IMR-90 (cell line): ENCODE measurements around the gene STX8. TPM values are rescaled to one million over a fixed set of nuclear protein-coding genes. Genes with fewer than 3 reads are reported as not detected.

Experiments used
- ATAC-seq: fragments of 200-7000 bp; cut with Tn5 transposase; 2 replicates; pipeline ENCODE4 v1.9.1; 2020; ENCODE audit warnings: low read depth, mild to moderate bottlenecking, moderate library complexity
- BruUV-seq: library from RNA; stranded (reverse); fragments of 400-500 nt; replicated peaks from 2 replicates; lab custom pipeline; 2021; lab: Mats Ljungman, UMichigan
- CTCF ChIA-PET: fragments of 300-600 bp; formaldehyde crosslinking; extraction: SDS; loops from one replicate; lab custom pipeline; 2021; ENCODE audit warnings: antibody characterized with exemption; lab: Yijun Ruan, JAX
- POLR2A ChIA-PET: fragments of 300-600 bp; sonication (Branson Sonifier 250); formaldehyde crosslinking; loops from one replicate; lab custom pipeline; 2022; ENCODE audit warnings: antibody characterized with exemption; ENCODE audit not compliant: unreplicated experiment; lab: Charles Lee
- DNase-seq: peaks from one replicate; pipeline ENCODE4 v3.0.0; 2013
- H2AFZ ChIP-seq: replicated peaks from 2 replicates; pipeline ENCODE3; 2013; ENCODE audit warnings: low read length, mild to moderate bottlenecking; ENCODE audit not compliant: poor library complexity
- H2AK5ac ChIP-seq: 2 replicates; pipeline ENCODE4 v1.6.1; 2013; ENCODE audit warnings: low read depth, low read length, inconsistent platforms
- H2AK9ac ChIP-seq: replicated peaks from 2 replicates; pipeline ENCODE3; 2013; ENCODE audit warnings: mild to moderate bottlenecking, low read depth, low read length, moderate library complexity; ENCODE audit not compliant: poor library complexity
- H2BK120ac ChIP-seq: 2 replicates; pipeline ENCODE4 v1.6.1; 2013; ENCODE audit warnings: low read depth, low read length, inconsistent platforms
- H2BK15ac ChIP-seq: 3 replicates; pipeline ENCODE4 v1.6.1; 2013; ENCODE audit warnings: low read depth, low read length, inconsistent platforms
- H2BK20ac ChIP-seq: 2 replicates; pipeline ENCODE4 v1.6.1; 2013; ENCODE audit warnings: low read depth, mild to moderate bottlenecking, inconsistent platforms, low read length, moderate library complexity
- H2BK5ac ChIP-seq: 2 replicates; pipeline ENCODE4 v1.6.1; 2013; ENCODE audit warnings: mild to moderate bottlenecking, low read depth, low read length, inconsistent platforms; ENCODE audit not compliant: poor library complexity, severe bottlenecking
- H3K14ac ChIP-seq: replicated peaks from 2 replicates; pipeline ENCODE4 v1.6.1; 2013; ENCODE audit warnings: low read depth, low read length, inconsistent platforms
- H3K18ac ChIP-seq: 2 replicates; pipeline ENCODE4 v1.6.1; 2013; ENCODE audit warnings: low read depth, low read length, control low read depth
- H3K23ac ChIP-seq: 2 replicates; pipeline ENCODE4 v1.6.1; 2013; ENCODE audit warnings: low read depth, low read length, inconsistent platforms
- H3K27ac ChIP-seq: 2 replicates; pipeline ENCODE4 v1.5.1; 2013; ENCODE audit warnings: mild to moderate bottlenecking, control low read depth, low read length; ENCODE audit not compliant: insufficient read depth
- H3K27me3 ChIP-seq: 2 replicates; pipeline ENCODE4 v1.6.1; 2013; ENCODE audit warnings: low read length; ENCODE audit not compliant: control insufficient read depth, insufficient read depth
- H3K36me3 ChIP-seq: 2 replicates; pipeline ENCODE4 v1.6.1; 2013; ENCODE audit warnings: low read length, mixed read lengths; ENCODE audit not compliant: control insufficient read depth, insufficient read depth
- H3K4ac ChIP-seq: 2 replicates; pipeline ENCODE4 v1.6.1; 2013; ENCODE audit warnings: low read depth, low read length, inconsistent platforms
- H3K4me1 ChIP-seq: 2 replicates; pipeline ENCODE4 v1.6.1; 2013; ENCODE audit warnings: low read length, mixed read lengths; ENCODE audit not compliant: control insufficient read depth, insufficient read depth
- H3K4me2 ChIP-seq: 2 replicates; pipeline ENCODE4 v1.6.1; 2013; ENCODE audit warnings: low read depth, mild to moderate bottlenecking, control low read depth, low read length, moderate library complexity
- H3K4me3 ChIP-seq: 2 replicates; pipeline ENCODE4 v1.5.1; 2013; ENCODE audit warnings: low read depth, mild to moderate bottlenecking, control low read depth, low read length, moderate library complexity; ENCODE audit not compliant: insufficient read depth
- H3K56ac ChIP-seq: 2 replicates; pipeline ENCODE4 v1.6.1; 2013; ENCODE audit warnings: low read length, inconsistent platforms; ENCODE audit not compliant: insufficient read depth; ENCODE audit errors: extremely low read depth
- H3K79me1 ChIP-seq, 2 experiments: 2 replicates each; pipeline ENCODE4 v1.6.1; 2013; ENCODE audit warnings: low read length in 2 of 2, inconsistent platforms in 1 of 2, low read depth in 1 of 2
- H3K9ac ChIP-seq: 2 replicates; pipeline ENCODE4 v1.6.1; 2013; ENCODE audit warnings: low read depth, low read length, control low read depth
- H3K9me1 ChIP-seq: 2 replicates; pipeline ENCODE4 v1.6.1; 2013; ENCODE audit warnings: low read length, inconsistent platforms; ENCODE audit not compliant: insufficient read depth
- H3K9me3 ChIP-seq: 2 replicates; pipeline ENCODE4 v1.6.1; 2013; ENCODE audit warnings: low read length; ENCODE audit not compliant: control insufficient read depth, insufficient read depth
- H4K20me1 ChIP-seq: 2 replicates; pipeline ENCODE4 v1.6.1; 2013; ENCODE audit warnings: low read length, inconsistent platforms; ENCODE audit not compliant: insufficient read depth
- H4K5ac ChIP-seq: 2 replicates; pipeline ENCODE4 v1.6.1; 2013; ENCODE audit warnings: mild to moderate bottlenecking, low read depth, low read length, control low read depth
- H4K8ac ChIP-seq, 2 experiments: 2 replicates each; pipeline ENCODE4 v1.6.1; 2013; ENCODE audit warnings: low read depth in 2 of 2, low read length in 2 of 2, control low read depth in 1 of 2, inconsistent platforms in 1 of 2
- H4K91ac ChIP-seq: 2 replicates; pipeline ENCODE4 v1.6.1; 2013; ENCODE audit warnings: low read depth, low read length, inconsistent platforms; ENCODE audit not compliant: insufficient read depth
- BHLHE40 ChIP-seq: fragments of 150-350 bp; IDR thresholded peaks from 2 replicates; pipeline ENCODE4 v1.6.1; 2016; ENCODE audit warnings: mild to moderate bottlenecking, low read depth, low read length
- CEBPB ChIP-seq: IDR thresholded peaks from 2 replicates; pipeline ENCODE4 v1.6.1; 2012; ENCODE audit warnings: low read depth, low read length, improper control_type of control experiment
- CHD1 ChIP-seq: IDR thresholded peaks from 2 replicates; pipeline ENCODE4 v1.6.1; 2012; ENCODE audit warnings: low read depth, low read length, improper control_type of control experiment
- CTCF ChIP-seq: conservative IDR thresholded peaks from 2 replicates; pipeline ENCODE4 v1.5.1; 2012; ENCODE audit warnings: mild to moderate bottlenecking, low read depth, low read length, improper control_type of control experiment
- ELK1 ChIP-seq: fragments of 150-350 bp; IDR thresholded peaks from 2 replicates; pipeline ENCODE4 v1.6.1; 2016; ENCODE audit warnings: low read depth, mild to moderate bottlenecking, low read length, moderate library complexity, borderline replicate concordance
- FOS ChIP-seq: fragments of 150-350 bp; IDR thresholded peaks from 2 replicates; pipeline ENCODE4 v1.6.1; 2016; ENCODE audit warnings: low read depth, low read length
- MAFK ChIP-seq: IDR thresholded peaks from 2 replicates; pipeline ENCODE4 v1.6.1; 2012; ENCODE audit warnings: low read depth, low read length, improper control_type of control experiment
- MAZ ChIP-seq: IDR thresholded peaks from 2 replicates; pipeline ENCODE4 v1.6.1; 2012; ENCODE audit warnings: low read depth, mild to moderate bottlenecking, low read length, improper control_type of control experiment, moderate library complexity, borderline replicate concordance
- MXI1 ChIP-seq: IDR thresholded peaks from 2 replicates; pipeline ENCODE4 v1.6.1; 2012; ENCODE audit warnings: low read depth, mild to moderate bottlenecking, low read length, moderate library complexity, borderline replicate concordance
- NFE2L2 ChIP-seq: fragments of 150-350 bp; IDR thresholded peaks from 2 replicates; pipeline ENCODE4 v1.6.1; 2016; ENCODE audit warnings: low read depth, mild to moderate bottlenecking, low read length
- POLR2A ChIP-seq: IDR thresholded peaks from 2 replicates; pipeline ENCODE4 v1.6.1; 2012; ENCODE audit warnings: mild to moderate bottlenecking, low read depth, low read length
- RAD21 ChIP-seq: IDR thresholded peaks from 2 replicates; pipeline ENCODE4 v1.6.1; 2012; ENCODE audit warnings: low read length, improper control_type of control experiment
- RCOR1 ChIP-seq: IDR thresholded peaks from 2 replicates; pipeline ENCODE4 v1.6.1; 2012; ENCODE audit warnings: mild to moderate bottlenecking, low read length, improper control_type of control experiment; ENCODE audit not compliant: insufficient replicate concordance
- RFX5 ChIP-seq: IDR thresholded peaks from 2 replicates; pipeline ENCODE4 v1.8.0; 2012; ENCODE audit warnings: low read depth, mild to moderate bottlenecking, low read length, moderate library complexity
- SMC3 ChIP-seq: fragments of 150-350 bp; IDR thresholded peaks from 2 replicates; pipeline ENCODE4 v1.6.1; 2016; ENCODE audit warnings: low read depth, mild to moderate bottlenecking, antibody characterized with exemption, low read length, moderate library complexity
- WGBS, 2 experiments: methylation state at CpG; one replicate each; pipeline versions ENCODE4 v1.1.5 to v1.1.7; 2013; ENCODE audit warnings: missing lambda C conversion rate in 2 of 2; ENCODE audit not compliant: insufficient read length in 1 of 2; ENCODE audit errors: extremely low coverage in 2 of 2; 5-methylcytosine and 5-hydroxymethylcytosine counted together
- dilution Hi-C: fragments of 300-500 bp; cut with HindIII; formaldehyde crosslinking; loops from one replicate; pipeline ENCODE4 v1.14.3; 2018; ENCODE audit warnings: low sequenced_read_pairs; ENCODE audit not compliant: unreplicated experiment
- in situ Hi-C: fragments of 300-500 bp; cut with MboI; formaldehyde crosslinking; loops from 3 replicates; pipeline ENCODE4 v1.14.3; 2019; ENCODE audit warnings: low sequenced_read_pairs, inconsistent platforms, mixed read lengths
- intact Hi-C: fragments of 100-400 bp; cut with micrococcal nuclease; formaldehyde crosslinking; loops from 2 replicates; pipeline ENCODE4 v1.10.0; 2022
- polyA plus RNA-seq, 3 experiments: library from polyadenylated mRNA; depleted of rRNA; stranded (reverse); fragments of >200 nt; gene quantifications; 2 replicates each; pipeline ENCODE4 v1.2.3, GENCODE V29; 2012; ENCODE audit warnings: low replicate concordance in 1 of 3
- total RNA-seq: library from RNA; depleted of rRNA; stranded (reverse); fragments of >200 nt; gene quantifications from 2 replicates; pipeline ENCODE4 v1.2.3, GENCODE V29; 2012
- TF ChIP-seq, protein P1 (sequence below): fragments of 150-350 bp; IDR thresholded peaks from 2 replicates; pipeline ENCODE4 v1.6.1; 2017; ENCODE audit warnings: mild to moderate bottlenecking, antibody characterized with exemption, low read length, low read depth

STX8 gene
- total and polyA plus RNA-seq, 2 of the 4 experiments (the other 2 are of a cell fraction): 26.5 to 47.0 TPM

DNA sequence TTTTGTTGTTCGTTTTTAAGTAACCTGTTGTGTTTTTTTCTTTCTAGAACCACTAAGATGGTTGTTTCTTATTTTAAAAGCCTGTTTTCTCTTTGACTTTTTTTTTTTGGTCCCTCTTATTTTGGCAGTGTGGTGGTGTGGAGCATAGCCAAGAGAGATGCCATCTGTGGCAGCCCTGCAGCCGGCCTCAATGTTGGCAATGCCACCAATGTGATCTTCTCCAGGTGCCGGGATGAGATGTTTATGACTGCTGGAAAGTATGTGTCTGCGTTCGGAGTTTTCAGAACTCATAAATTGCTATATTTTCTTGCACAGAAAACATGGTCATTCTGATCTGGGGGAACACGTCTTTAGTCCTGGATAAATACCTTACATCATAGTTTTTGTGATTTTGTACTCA lies 18.4 kb upstream of the STX8 start:
- H3K23ac ChIP-seq: no peak overlapping the region
- H2AK9ac ChIP-seq: no peak overlapping the region
- 20% methylated on average over 1 of the region's 6 CpGs; no CpG with 5 or more reads in 1 of the 2 experiments for WGBS, 2 experiments
- H4K5ac ChIP-seq: no peak overlapping the region
- H4K20me1 ChIP-seq: no peaks in the 10 kb centered on the region
- H3K9me1 ChIP-seq: no peaks in the 10 kb centered on the region
- ATAC-seq: no peak
- no peak overlapping the region for H2BK15ac ChIP-seq
- H2BK120ac ChIP-seq: no peak overlapping the region
- DNase-seq: no peak
- no peak overlapping the region for H4K8ac ChIP-seq
- no peak overlapping the region for H4K91ac ChIP-seq
- H3K27me3 ChIP-seq: no peaks in the 10 kb centered on the region
- intact Hi-C loops (no loop called here), in situ Hi-C loops (no loop called here), dilution Hi-C loops (no loop called here)
- no TSS peak for BruUV-seq
- H3K4me3 ChIP-seq: no peak overlapping the region
- no peak overlapping the region for H3K14ac ChIP-seq
- CTCF ChIA-PET: interaction anchor here (0.6 kb wide), 1 partner anchor 16 kb away, joined by 5 read pairs; no protein-coding TSS in a partner anchor
- POLR2A ChIA-PET: no interaction called here
- no peaks in the 10 kb centered on the region for H3K9me3 ChIP-seq
- no peak overlapping the region for H3K9ac ChIP-seq
- no peak overlapping the region for H3K56ac ChIP-seq
- H3K79me1 ChIP-seq: no peaks in the 10 kb centered on the region
- H3K18ac ChIP-seq: no peak overlapping the region
- H2BK20ac ChIP-seq: no peak overlapping the region
- H3K27ac ChIP-seq: no peak overlapping the region
- no peak overlapping the region for H2AFZ ChIP-seq
- H3K4me2 ChIP-seq: no peak overlapping the region
- H3K4me1 ChIP-seq: no peaks in the 10 kb centered on the region
- no peak for TF ChIP-seq BHLHE40
- TF ChIP-seq, protein P1, sequence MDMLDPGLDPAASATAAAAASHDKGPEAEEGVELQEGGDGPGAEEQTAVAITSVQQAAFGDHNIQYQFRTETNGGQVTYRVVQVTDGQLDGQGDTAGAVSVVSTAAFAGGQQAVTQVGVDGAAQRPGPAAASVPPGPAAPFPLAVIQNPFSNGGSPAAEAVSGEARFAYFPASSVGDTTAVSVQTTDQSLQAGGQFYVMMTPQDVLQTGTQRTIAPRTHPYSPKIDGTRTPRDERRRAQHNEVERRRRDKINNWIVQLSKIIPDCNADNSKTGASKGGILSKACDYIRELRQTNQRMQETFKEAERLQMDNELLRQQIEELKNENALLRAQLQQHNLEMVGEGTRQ: no peak
- TF ChIP-seq MAFK: no peak
- TF ChIP-seq ELK1: no peak
- no peak for TF ChIP-seq RCOR1
- no peak for TF ChIP-seq MXI1
- no peak for TF ChIP-seq MAZ
- no peak for TF ChIP-seq CEBPB
- no peak for TF ChIP-seq POLR2A
- TF ChIP-seq CHD1: no peak
- TF ChIP-seq RAD21: no peak
- no peak for TF ChIP-seq RFX5
- no peak for TF ChIP-seq NFE2L2
- no peak for TF ChIP-seq SMC3
- no peak for TF ChIP-seq FOS
- no peak for TF ChIP-seq CTCF
- no peaks in the 10 kb centered on the region for H3K36me3 ChIP-seq
- H2BK5ac ChIP-seq: no peak overlapping the region
- no peak overlapping the region for H3K4ac ChIP-seq
- H2AK5ac ChIP-seq: no peak overlapping the region
